ENCODE data around the gene GLS.
"Not testable (repeated sequence)": the region's sequence is repeated elsewhere in the genome, so short reads cannot be mapped to it uniquely, and the experiment has no call there.

The GLS gene

GRCh38 chr2:190940454-190940853, 59.8 kb downstream of the GLS start:
- Histone ChIP-seq H3K27ac (ENCODE audit: low read length) (no peak overlapping the region), H3K9ac (ENCODE audit: low read length) (no peak overlapping the region), H3K9me3 (ENCODE audit: control insufficient read depth, low read depth, low read length) (no peaks in the 10 kb centered on the region), H3K4me1 (ENCODE audit: control insufficient read depth, low read depth, low read length) (peaks cover 34% of the 10 kb centered on the region), H3K4me3 (ENCODE audit: low read length) (no peak overlapping the region), H3K27me3 (ENCODE audit: control insufficient read depth, insufficient read depth, low read length) (no peaks in the 10 kb centered on the region), H3K36me3 (ENCODE audit: control insufficient read depth, low read depth, low read length) (no peaks in the 10 kb centered on the region)

- Histone ChIP-seq H3K9me3 (ENCODE audit: control insufficient read depth, low read depth, low read length) (no peaks in the 10 kb centered on the region), H3K27ac (ENCODE audit: low read length) (no peak overlapping the region), H3K9ac (ENCODE audit: low read length) (no peak overlapping the region), H3K36me3 (ENCODE audit: control insufficient read depth, low read depth, low read length) (no peaks in the 10 kb centered on the region), H3K27me3 (ENCODE audit: control insufficient read depth, insufficient read depth, low read length) (no peaks in the 10 kb centered on the region), H3K4me1 (ENCODE audit: control insufficient read depth, low read depth, low read length) (peaks cover 25% of the 10 kb centered on the region), H3K4me3 (ENCODE audit: low read length) (no peak overlapping the region)
These were observed 61.0 kb downstream of the GLS start for GRCh38 chr2:190941571-190941970.

DNA sequence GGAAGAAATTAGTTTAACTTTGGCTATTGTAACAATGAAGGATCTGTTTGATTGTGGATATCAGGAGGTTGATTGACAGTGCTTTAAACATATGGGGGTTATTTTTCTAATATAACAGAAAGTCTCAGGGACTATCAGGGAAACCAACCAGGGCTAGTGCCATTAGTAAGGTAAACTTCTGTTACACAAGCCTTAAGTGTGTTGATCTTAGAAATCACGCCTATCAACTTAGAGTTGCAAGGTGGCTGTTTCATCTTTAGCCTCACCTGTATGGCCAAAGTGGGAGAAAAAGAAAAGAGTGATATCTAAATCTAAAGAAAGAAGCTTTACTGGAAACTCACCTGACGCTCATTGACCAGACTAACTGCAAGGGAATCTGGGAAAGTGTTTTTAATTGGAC, 62.1 kb downstream of the GLS start:
- Histone ChIP-seq H3K9me3 (ENCODE audit: control insufficient read depth, low read depth, low read length) (no peaks in the 10 kb centered on the region), H3K9ac (ENCODE audit: low read length) (no peak overlapping the region), H3K27me3 (ENCODE audit: control insufficient read depth, insufficient read depth, low read length) (no peaks in the 10 kb centered on the region), H3K4me1 (ENCODE audit: control insufficient read depth, low read depth, low read length) (peaks cover 18% of the 10 kb centered on the region), H3K36me3 (ENCODE audit: control insufficient read depth, low read depth, low read length) (no peaks in the 10 kb centered on the region), H3K27ac (ENCODE audit: low read length) (no peak overlapping the region), H3K4me3 (ENCODE audit: low read length) (no peak overlapping the region)

DNA sequence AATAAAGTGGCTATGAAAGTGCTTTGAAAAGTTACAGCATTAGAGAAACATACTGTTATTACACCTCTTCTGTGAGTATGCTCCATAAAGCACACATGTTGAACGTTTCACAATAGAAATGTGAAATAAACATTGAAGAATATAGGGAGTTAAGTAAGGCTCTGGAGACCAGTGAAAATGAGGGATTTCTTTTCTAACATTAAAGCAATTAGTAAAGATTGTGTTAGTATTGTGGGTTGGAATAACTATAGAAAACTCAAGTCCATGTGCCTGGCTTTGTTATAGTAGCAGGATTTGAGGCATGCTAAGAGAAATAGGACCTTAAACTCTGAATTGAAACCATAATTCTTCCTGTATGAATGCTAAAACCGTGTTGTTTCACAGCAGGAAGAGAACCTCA, 63.1 kb downstream of the GLS start:
- Histone ChIP-seq H3K9ac (ENCODE audit: low read length) (no peak overlapping the region), H3K9me3 (ENCODE audit: control insufficient read depth, low read depth, low read length) (no peaks in the 10 kb centered on the region), H3K27me3 (ENCODE audit: control insufficient read depth, insufficient read depth, low read length) (no peaks in the 10 kb centered on the region), H3K36me3 (ENCODE audit: control insufficient read depth, low read depth, low read length) (no peaks in the 10 kb centered on the region), H3K4me1 (ENCODE audit: control insufficient read depth, low read depth, low read length) (peaks cover 12% of the 10 kb centered on the region), H3K27ac (ENCODE audit: low read length) (no peak overlapping the region), H3K4me3 (ENCODE audit: low read length) (no peak overlapping the region)

DNA sequence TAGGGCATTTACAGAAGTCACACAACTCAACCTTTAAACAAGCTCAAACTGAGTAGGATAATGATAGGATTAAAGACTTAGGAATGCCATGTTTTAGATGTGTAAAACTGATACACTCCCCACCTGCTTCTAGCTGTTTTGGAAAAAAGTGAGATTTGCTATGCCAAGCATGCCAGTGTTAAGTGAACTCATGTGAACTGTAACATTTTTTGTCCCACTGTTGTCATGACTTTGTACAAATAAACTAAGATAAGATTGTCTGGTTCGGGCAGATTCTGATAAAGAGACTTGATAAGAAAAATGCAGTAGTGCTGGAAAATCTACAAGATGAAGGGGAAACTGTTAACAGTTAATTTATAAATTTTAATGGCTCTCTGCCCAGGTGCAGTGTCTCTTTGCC, 66.5 kb downstream of the GLS start:
- Histone ChIP-seq H3K9ac (ENCODE audit: low read length) (no peak overlapping the region), H3K9me3 (ENCODE audit: control insufficient read depth, low read depth, low read length) (no peaks in the 10 kb centered on the region), H3K27me3 (ENCODE audit: control insufficient read depth, insufficient read depth, low read length) (no peaks in the 10 kb centered on the region), H3K4me1 (ENCODE audit: control insufficient read depth, low read depth, low read length) (peaks cover 8% of the 10 kb centered on the region), H3K27ac (ENCODE audit: low read length) (no peak overlapping the region), H3K36me3 (ENCODE audit: control insufficient read depth, low read depth, low read length) (no peaks in the 10 kb centered on the region), H3K4me3 (ENCODE audit: low read length) (no peak overlapping the region)

DNA sequence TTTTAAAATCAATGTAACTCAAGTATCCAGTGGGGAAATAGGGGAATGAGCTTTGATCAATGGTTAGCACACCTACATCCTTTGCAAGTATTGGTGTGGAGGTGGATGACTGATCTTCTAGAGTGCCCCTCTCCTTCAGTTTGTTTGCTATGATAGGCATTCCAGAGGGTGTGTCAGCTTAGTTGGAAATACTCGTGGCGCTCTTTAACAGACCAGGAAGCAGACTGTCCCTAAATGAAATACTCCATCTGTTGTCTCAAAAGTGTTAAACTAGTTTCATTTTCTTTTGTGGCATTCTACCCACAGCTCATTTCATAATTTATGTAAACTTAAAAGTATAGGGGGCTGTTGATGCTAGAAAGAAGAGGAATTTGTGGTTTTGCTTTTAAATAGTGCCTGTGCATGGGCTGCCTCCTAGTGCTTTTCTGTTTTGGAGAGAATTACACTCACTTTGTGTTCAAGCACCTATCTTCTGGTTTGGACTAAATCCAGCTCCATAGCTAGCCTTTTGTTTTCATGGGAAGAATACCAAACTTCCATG, 67.2 kb downstream of the GLS start:
- no peak overlapping the region for H3K4me3 ChIP-seq (ENCODE audit: low read length)
- no peaks in the 10 kb centered on the region for H3K36me3 ChIP-seq (ENCODE audit: control insufficient read depth, low read depth, low read length)
- no peaks in the 10 kb centered on the region for H3K9me3 ChIP-seq (ENCODE audit: control insufficient read depth, low read depth, low read length)
- H3K27me3 ChIP-seq (ENCODE audit: control insufficient read depth, insufficient read depth, low read length), result no peaks in the 10 kb centered on the region
- H3K27ac ChIP-seq (ENCODE audit: low read length), result no peak overlapping the region
- no peak overlapping the region for H3K9ac ChIP-seq (ENCODE audit: low read length)
- peaks cover 8% of the 10 kb centered on the region for H3K4me1 ChIP-seq (ENCODE audit: control insufficient read depth, low read depth, low read length)

DNA sequence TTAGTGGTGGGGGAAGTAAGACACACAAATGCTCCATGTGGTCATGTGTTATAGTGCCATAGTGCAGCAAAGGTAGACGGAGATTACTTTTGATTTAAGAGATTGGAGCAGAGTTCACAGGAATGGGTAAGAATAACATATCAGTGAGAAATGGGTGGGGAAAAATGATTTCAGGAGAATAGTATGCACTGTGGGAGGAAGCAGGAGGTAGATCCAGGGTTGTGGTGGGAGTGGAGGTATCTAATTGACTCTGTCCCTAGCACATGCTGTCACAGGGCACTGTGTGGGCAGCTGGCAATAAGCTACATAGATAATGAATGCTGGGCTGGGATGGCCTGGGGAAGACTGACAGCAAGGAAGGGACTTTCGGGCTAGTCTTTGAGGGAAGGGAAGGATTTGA, 68.0 kb downstream of the GLS start:
- no peak overlapping the region for H3K27ac ChIP-seq (ENCODE audit: low read length)
- peaks cover 8% of the 10 kb centered on the region for H3K4me1 ChIP-seq (ENCODE audit: control insufficient read depth, low read depth, low read length)
- H3K9ac ChIP-seq (ENCODE audit: low read length), result no peak overlapping the region
- H3K27me3 ChIP-seq (ENCODE audit: control insufficient read depth, insufficient read depth, low read length), result no peaks in the 10 kb centered on the region
- H3K4me3 ChIP-seq (ENCODE audit: low read length), result no peak overlapping the region
- no peaks in the 10 kb centered on the region for H3K36me3 ChIP-seq (ENCODE audit: control insufficient read depth, low read depth, low read length)
- no peaks in the 10 kb centered on the region for H3K9me3 ChIP-seq (ENCODE audit: control insufficient read depth, low read depth, low read length)

GRCh38 chr2:190950566-190950991, 70.0 kb downstream of the GLS start:
- Histone ChIP-seq H3K4me3 (ENCODE audit: low read length) (no peak overlapping the region), H3K36me3 (ENCODE audit: control insufficient read depth, low read depth, low read length) (no peaks in the 10 kb centered on the region), H3K9me3 (ENCODE audit: control insufficient read depth, low read depth, low read length) (no peaks in the 10 kb centered on the region), H3K9ac (ENCODE audit: low read length) (no peak overlapping the region), H3K27me3 (ENCODE audit: control insufficient read depth, insufficient read depth, low read length) (no peaks in the 10 kb centered on the region), H3K27ac (ENCODE audit: low read length) (no peak overlapping the region), H3K4me1 (ENCODE audit: control insufficient read depth, low read depth, low read length) (peaks cover 8% of the 10 kb centered on the region)

- H3K9me3 ChIP-seq (ENCODE audit: control insufficient read depth, low read depth, low read length), result no peaks in the 10 kb centered on the region
- H3K27ac ChIP-seq (ENCODE audit: low read length), result no peak overlapping the region
- no peak overlapping the region for H3K4me3 ChIP-seq (ENCODE audit: low read length)
- no peaks in the 10 kb centered on the region for H3K36me3 ChIP-seq (ENCODE audit: control insufficient read depth, low read depth, low read length)
- no peak overlapping the region for H3K9ac ChIP-seq (ENCODE audit: low read length)
- H3K4me1 ChIP-seq (ENCODE audit: control insufficient read depth, low read depth, low read length), result no peaks in the 10 kb centered on the region
- H3K27me3 ChIP-seq (ENCODE audit: control insufficient read depth, insufficient read depth, low read length), result no peaks in the 10 kb centered on the region
These were observed 72.6 kb downstream of the GLS start for GRCh38 chr2:190953257-190953656.

DNA sequence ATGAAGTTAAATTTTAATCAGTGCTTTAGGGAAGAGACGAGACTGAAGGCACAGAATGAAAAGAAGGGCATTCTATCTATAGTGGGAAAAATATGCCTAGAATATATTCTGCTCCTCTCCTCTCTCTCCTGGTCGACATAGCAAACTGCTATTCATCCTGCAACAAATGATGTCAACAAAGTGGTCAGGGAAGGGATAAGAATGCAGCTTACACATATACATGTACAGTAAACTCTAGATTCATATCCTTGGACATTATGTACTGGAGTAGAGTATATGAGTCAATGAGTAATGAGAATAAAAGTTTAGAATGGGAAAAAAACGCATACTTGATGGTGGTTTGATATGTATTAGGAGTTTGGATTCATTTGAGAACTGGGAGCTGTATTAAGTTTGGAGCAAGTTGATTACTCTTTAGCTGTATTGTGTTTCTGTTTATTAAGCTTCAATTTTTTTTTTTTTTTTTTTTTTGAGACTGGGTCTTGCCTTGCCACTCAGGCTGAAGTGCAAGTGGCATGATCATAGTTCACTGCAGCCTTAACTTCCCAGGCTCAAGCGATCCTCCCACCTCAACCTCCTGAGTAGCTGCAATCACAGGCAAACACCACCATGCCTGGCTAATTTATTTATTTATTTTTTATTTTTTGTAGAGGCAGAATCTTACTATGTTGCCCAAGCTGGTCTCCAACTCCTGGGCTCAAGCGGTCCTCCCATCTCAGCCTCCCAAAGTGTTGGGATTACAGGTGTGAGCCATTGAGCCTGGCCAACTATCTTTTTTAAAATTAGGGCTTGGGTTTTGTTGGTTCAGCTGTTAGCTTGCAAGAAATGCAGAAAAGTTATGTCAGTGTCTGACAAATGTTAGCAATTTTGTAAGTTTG, 79.5 kb downstream of the GLS start:
- Histone ChIP-seq H3K27me3 (ENCODE audit: control insufficient read depth, insufficient read depth, low read length) (no peaks in the 10 kb centered on the region), H3K9me3 (ENCODE audit: control insufficient read depth, low read depth, low read length) (no peaks in the 10 kb centered on the region), H3K4me1 (ENCODE audit: control insufficient read depth, low read depth, low read length) (no peaks in the 10 kb centered on the region), H3K27ac (ENCODE audit: low read length) (no peak overlapping the region), H3K4me3 (ENCODE audit: low read length) (no peak overlapping the region), H3K9ac (ENCODE audit: low read length) (no peak overlapping the region), H3K36me3 (ENCODE audit: control insufficient read depth, low read depth, low read length) (peaks cover 9% of the 10 kb centered on the region)

GRCh38 chr2:190961117-190961516, 80.5 kb downstream of the GLS start:
- peaks cover 12% of the 10 kb centered on the region for H3K36me3 ChIP-seq (ENCODE audit: control insufficient read depth, low read depth, low read length)
- H3K9me3 ChIP-seq (ENCODE audit: control insufficient read depth, low read depth, low read length); H3K27ac ChIP-seq (ENCODE audit: low read length); H3K9ac ChIP-seq (ENCODE audit: low read length); H3K4me3 ChIP-seq (ENCODE audit: low read length); H3K4me1 ChIP-seq (ENCODE audit: control insufficient read depth, low read depth, low read length); H3K27me3 ChIP-seq (ENCODE audit: control insufficient read depth, insufficient read depth, low read length): not testable (repeated sequence)

DNA sequence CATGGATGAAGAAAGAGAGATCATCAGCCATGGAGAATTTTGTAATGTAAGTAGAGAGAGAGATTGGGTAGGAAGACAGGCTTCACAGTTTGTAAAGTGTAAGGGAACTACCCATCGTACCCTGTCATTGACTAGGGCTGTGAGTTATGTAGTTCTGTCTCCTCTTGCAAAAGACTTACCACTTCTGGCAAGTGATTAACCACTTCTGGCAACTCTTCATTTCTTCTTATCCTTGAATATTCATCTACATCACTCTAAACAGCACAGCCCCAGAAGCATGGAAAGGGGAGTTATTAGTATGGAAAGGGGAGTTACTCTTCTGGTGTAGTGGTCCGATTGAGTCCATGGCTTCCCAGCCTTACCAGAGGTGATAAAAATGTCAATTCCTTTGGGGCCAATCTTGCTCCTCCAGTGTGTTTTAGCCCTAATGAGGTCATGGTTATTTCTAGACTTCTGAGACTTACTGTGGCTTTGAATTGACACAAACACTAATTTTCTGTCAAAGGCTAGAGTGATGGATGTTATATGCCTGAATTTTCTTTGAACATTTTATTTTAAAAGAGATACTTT, 81.4 kb downstream of the GLS start:
- H3K36me3 ChIP-seq (ENCODE audit: control insufficient read depth, low read depth, low read length), result peaks cover 12% of the 10 kb centered on the region
- no peaks in the 10 kb centered on the region for H3K9me3 ChIP-seq (ENCODE audit: control insufficient read depth, low read depth, low read length)
- no peaks in the 10 kb centered on the region for H3K4me1 ChIP-seq (ENCODE audit: control insufficient read depth, low read depth, low read length)
- no peaks in the 10 kb centered on the region for H3K27me3 ChIP-seq (ENCODE audit: control insufficient read depth, insufficient read depth, low read length)
- H3K4me3 ChIP-seq (ENCODE audit: low read length), result no peak overlapping the region
- H3K27ac ChIP-seq (ENCODE audit: low read length), result no peak overlapping the region
- no peak overlapping the region for H3K9ac ChIP-seq (ENCODE audit: low read length)
